Measurements from ENCODE around the gene CCT5.
"Not testable (repeated sequence)": the region's sequence is repeated elsewhere in the genome, so short reads cannot be mapped to it uniquely, and the experiment has no call there.

CCT5 gene

DNA sequence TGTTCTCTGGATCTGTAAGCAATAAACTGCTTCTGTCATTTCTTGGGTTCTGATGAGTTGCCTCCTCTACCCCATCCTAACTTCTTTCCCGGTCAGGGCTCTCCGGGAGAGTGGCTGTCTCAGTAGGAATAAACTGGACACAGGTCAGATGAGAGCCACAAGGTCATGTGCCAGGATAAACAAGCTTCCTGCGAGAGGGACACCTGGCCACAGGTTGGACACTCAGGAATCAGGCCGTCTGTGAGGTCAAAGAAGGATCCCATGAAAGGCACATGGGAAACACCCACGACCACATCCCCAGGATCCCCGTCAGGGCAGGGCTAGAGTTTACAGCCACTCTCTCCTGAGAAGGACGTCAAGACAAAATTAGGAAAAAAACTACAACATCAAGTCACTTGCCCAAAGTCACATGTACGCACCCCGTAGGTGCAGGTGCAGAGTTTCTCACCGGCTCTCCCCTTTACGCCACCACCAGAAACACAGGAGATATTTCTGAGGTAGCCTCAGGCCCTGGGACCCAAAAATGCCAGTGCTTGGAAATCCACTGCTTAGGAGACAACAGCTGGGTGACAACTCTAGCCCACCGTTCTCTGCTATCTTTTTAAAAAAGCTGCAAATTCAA, 28.7 kb downstream of the CCT5 start:
- DNase-seq (ENCODE audit: low read depth), result no peak
- Histone ChIP-seq H3K36me3 (ENCODE audit: control insufficient read depth, insufficient read depth, low read length, severe bottlenecking) (peaks cover 3% of the 10 kb centered on the region), H3K4me3 (ENCODE audit: low read length) (no peak overlapping the region), H3K9ac (ENCODE audit: low read length) (no peak overlapping the region), H3K4me1 (ENCODE audit: control insufficient read depth, insufficient read depth, low read length) (peaks cover 10% of the 10 kb centered on the region), H3K9me3 (ENCODE audit: control insufficient read depth, low read length) (no peaks in the 10 kb centered on the region), H3K27me3 (replicated peaks; ENCODE audit: control insufficient read depth, insufficient read depth, low read length) (no peaks in the 10 kb centered on the region)

DNA sequence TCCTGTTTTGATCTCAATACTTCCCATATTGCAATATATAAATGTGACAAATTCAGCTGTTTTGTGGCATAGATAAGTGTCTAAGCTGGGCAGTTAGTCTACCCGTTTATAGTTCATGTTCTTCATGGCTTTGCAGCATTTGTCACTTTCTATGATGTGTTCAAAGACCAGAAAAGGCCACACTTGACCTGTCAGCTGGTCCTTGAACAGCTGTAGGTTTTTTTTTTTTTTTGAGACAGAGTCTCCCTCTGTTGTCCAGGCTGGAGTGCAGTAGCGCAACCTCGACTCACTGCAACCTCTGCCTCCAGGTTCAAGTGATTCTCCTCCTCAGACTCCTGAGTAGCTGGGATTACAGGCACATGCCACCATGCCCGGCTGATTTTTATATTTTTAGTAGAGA, 29.2 kb downstream of the CCT5 start:
- Histone ChIP-seq H3K4me3 (ENCODE audit: low read length) (no peak overlapping the region), H3K36me3 (ENCODE audit: control insufficient read depth, insufficient read depth, low read length, severe bottlenecking) (peaks cover 3% of the 10 kb centered on the region), H3K4me1 (ENCODE audit: control insufficient read depth, insufficient read depth, low read length) (peaks cover 10% of the 10 kb centered on the region)

DNA sequence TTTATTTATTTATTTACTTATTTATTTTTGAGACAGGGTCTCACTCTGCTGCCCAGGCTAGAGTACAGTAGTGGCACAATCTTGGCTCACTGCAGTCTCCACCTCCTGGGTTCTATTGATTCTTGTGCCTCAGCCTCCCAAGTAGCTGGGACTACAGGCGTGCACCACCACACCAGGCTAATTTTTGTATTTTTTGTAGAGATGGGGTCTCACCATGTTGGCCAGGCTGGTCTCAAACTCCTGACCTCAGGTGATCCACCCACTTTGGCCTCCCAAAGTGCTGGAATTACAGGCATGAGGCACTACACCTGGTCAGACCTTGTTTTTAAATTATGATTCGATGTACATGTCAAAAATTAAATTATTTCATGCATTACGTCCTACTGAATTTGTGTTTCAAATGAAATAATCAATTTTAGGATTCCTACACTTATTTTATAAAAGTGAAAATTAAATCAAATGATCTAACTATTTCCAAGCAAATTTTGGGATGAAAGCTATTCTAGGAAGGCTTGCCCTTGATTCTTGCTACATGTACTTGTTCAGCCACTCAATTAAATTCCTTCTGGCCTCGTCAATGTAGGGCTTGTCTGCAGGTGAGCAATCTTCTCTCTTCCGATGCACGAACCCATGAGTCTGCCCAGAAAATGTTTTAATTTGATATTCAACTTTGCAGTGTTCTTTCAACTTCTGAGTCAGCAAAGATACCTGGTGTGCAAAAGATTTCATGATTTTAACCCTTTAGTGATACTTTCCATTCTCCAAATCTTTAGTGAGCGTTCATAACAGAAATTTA, 30.0 kb downstream of the CCT5 start:
- peaks cover 3% of the 10 kb centered on the region for H3K36me3 ChIP-seq (ENCODE audit: control insufficient read depth, insufficient read depth, low read length, severe bottlenecking)

More for the DNA sequence above, 29.2 kb downstream of the CCT5 start:
- Histone ChIP-seq H3K9me3 (ENCODE audit: control insufficient read depth, low read length) (no peaks in the 10 kb centered on the region), H3K27me3 (replicated peaks; ENCODE audit: control insufficient read depth, insufficient read depth, low read length) (no peaks in the 10 kb centered on the region), H3K9ac (ENCODE audit: low read length) (no peak overlapping the region)
- no peak for DNase-seq (ENCODE audit: low read depth)

DNA sequence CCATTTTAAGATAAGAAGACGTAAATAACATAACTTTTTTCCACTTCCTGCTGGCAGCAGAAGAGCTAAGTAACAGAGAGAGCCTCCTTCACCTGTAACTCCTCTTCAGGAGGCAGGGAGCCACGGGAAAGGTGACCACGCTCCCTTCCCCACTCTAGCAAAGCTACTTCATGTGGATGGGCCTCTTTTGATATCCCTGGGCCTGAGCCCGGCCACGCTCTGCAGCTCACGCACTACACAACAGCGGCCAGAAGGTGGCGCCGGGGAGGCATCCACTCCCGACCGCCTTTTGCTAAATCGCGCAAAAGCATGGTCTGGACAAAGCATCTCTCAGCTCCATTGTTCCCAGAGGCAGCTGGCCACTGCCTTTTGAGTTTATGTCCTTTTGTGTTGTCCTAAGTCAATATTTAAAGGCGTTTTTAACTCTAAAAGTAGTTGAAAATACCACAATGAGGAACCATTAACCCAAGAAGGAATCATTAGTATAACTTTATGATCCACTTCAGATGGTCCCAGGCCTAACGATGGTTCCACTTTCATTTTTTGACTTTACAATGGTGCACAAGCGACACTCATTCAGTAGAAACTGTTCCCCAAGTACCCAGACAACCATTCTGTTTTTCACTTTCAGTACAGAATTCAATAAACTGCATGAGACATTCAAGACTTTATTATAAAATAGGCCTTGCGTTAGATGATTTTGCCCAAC, 34.0 kb downstream of the CCT5 start:
- H3K4me3 ChIP-seq (ENCODE audit: low read length), result no peak overlapping the region
- peaks cover 9% of the 10 kb centered on the region for H3K36me3 ChIP-seq (ENCODE audit: control insufficient read depth, insufficient read depth, low read length, severe bottlenecking)
- peaks cover 23% of the 10 kb centered on the region for H3K4me1 ChIP-seq (ENCODE audit: control insufficient read depth, insufficient read depth, low read length)
- no peaks in the 10 kb centered on the region for H3K27me3 ChIP-seq (replicated peaks; ENCODE audit: control insufficient read depth, insufficient read depth, low read length)
- peak overlapping the region; percentile 26 for H3K9ac ChIP-seq (ENCODE audit: low read length)
- DNase-seq (ENCODE audit: low read depth), result peak; percentile 88
- no peaks in the 10 kb centered on the region for H3K9me3 ChIP-seq (ENCODE audit: control insufficient read depth, low read length)

More for the DNA sequence above, 30.0 kb downstream of the CCT5 start:
- no peak overlapping the region for H3K4me3 ChIP-seq (ENCODE audit: low read length)
- H3K27me3 ChIP-seq (replicated peaks; ENCODE audit: control insufficient read depth, insufficient read depth, low read length), result no peaks in the 10 kb centered on the region
- H3K4me1 ChIP-seq (ENCODE audit: control insufficient read depth, insufficient read depth, low read length), result peaks cover 10% of the 10 kb centered on the region
- no peak overlapping the region for H3K9ac ChIP-seq (ENCODE audit: low read length)
- DNase-seq (ENCODE audit: low read depth), result no peak
- H3K9me3 ChIP-seq (ENCODE audit: control insufficient read depth, low read length), result no peaks in the 10 kb centered on the region

DNA sequence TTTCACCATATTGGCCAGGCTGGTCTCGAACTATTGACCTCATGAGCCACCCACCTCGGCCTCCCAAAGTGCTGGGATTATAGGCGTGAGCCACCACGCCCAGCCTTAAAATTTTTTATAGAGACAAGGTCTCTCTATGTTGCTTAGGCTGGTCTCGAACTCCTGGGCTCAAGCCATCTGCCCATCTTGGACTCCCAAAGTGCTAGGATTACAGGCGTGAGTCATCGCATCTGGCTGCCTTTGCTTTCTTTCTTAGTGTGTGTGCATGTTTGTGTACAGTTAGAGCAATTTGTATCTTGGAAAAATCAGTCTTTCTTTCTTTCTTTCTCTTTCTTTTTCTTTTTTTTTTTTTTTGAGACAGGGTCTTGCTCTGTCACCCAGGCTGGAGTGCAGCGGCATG, 35.3 kb downstream of the CCT5 start:
- peak; percentile 50 for DNase-seq (ENCODE audit: low read depth)
- peaks cover 30% of the 10 kb centered on the region for H3K4me1 ChIP-seq (ENCODE audit: control insufficient read depth, insufficient read depth, low read length)
- not testable (repeated sequence) for H3K36me3 ChIP-seq (ENCODE audit: control insufficient read depth, insufficient read depth, low read length, severe bottlenecking); H3K9ac ChIP-seq (ENCODE audit: low read length); H3K9me3 ChIP-seq (ENCODE audit: control insufficient read depth, low read length); H3K27me3 ChIP-seq (replicated peaks; ENCODE audit: control insufficient read depth, insufficient read depth, low read length); H3K4me3 ChIP-seq (ENCODE audit: low read length)

DNA sequence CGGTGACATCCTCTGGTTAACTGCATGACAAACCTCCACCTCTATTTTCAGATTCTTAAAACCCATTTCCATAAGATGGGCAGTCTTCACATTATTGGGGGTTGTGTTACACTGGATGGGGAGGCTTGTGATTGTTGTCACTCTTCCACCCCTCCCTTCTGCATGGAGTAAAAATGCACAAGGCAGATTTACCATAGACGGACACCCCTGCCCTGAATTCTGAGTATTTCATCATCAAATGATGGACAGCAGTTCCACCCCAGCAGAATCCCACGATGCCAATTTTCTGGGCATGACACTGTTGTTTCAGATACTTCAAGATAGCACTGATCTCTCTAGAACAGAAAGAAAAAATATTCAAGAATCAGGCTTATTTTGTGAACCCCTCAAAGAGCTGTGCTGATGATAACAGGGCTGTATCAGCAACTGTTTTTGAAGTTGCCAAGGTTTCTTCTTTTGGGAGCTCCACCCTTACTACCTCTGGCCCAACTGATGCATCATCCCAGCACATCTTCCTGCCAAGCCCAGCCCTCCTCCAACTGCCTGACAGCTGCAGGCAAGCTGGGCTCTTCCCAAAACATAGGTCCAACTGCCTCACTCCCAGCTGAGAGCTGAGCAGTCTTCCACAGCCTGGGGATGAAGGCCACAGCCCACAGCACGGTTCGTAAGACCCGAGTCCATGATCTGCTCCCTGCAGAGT, 36.2 kb downstream of the CCT5 start:
- H3K4me1 ChIP-seq (ENCODE audit: control insufficient read depth, insufficient read depth, low read length), result peaks cover 30% of the 10 kb centered on the region
- no peak overlapping the region for H3K4me3 ChIP-seq (ENCODE audit: low read length)
- H3K27me3 ChIP-seq (replicated peaks; ENCODE audit: control insufficient read depth, insufficient read depth, low read length), result no peaks in the 10 kb centered on the region
- H3K9me3 ChIP-seq (ENCODE audit: control insufficient read depth, low read length), result no peaks in the 10 kb centered on the region
- H3K9ac ChIP-seq (ENCODE audit: low read length), result no peak overlapping the region
- DNase-seq (ENCODE audit: low read depth), result no peak
- H3K36me3 ChIP-seq (ENCODE audit: control insufficient read depth, insufficient read depth, low read length, severe bottlenecking), result peaks cover 6% of the 10 kb centered on the region

DNA sequence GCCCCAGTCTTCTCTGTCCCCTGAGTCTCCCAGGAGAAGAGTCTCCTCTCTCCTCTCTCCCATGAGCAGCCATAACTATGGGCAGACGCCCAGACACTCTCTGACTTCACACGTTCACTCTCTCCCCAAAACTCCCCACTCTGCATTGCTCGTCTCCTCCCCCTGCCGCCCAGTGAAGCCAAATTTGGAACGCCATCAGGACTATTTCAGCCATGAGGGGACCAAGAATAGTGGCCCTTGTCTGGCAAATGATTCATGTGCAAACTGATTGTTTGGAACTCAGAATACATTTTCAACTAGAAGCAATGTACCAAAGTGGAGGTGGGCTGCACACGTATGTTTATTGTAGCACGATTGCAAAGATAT, 36.8 kb downstream of the CCT5 start:
- Histone ChIP-seq H3K9ac (ENCODE audit: low read length) (no peak overlapping the region), H3K4me1 (ENCODE audit: control insufficient read depth, insufficient read depth, low read length) (peaks cover 30% of the 10 kb centered on the region), H3K9me3 (ENCODE audit: control insufficient read depth, low read length) (no peaks in the 10 kb centered on the region), H3K36me3 (ENCODE audit: control insufficient read depth, insufficient read depth, low read length, severe bottlenecking) (peaks cover 6% of the 10 kb centered on the region), H3K27me3 (replicated peaks; ENCODE audit: control insufficient read depth, insufficient read depth, low read length) (no peaks in the 10 kb centered on the region), H3K4me3 (ENCODE audit: low read length) (no peak overlapping the region)
- no peak for DNase-seq (ENCODE audit: low read depth)

DNA sequence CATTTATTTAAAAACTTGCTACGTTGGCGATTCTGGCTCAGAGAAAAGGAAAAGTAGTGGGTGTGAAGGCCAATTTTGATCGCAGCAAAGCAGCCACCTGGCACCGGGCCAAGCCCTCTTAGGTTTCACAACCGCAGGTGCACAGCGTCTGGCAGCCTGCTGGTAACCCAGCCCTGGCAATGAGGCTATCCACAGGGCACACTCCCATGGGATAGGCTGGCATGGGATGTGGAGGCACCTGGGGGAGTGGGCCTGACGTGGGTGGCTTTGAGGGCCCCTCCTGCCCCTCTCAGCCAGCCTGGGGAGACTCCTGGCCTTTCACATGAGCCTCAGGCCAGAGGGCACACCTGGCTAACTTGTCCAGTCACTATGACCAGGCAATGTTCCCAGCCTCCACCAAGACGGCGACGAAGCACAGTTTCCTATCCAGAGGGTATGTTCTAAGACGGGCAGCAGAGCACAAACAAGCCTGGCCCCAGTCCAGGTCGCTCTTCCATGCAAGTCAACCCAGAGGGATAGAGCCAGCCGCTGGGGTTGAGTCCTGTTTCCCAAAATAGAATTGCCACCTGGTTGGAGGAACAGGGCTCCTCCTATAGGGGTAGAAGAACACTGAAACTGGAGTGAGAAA, 38.6 kb downstream of the CCT5 start:
- no peak overlapping the region for H3K4me3 ChIP-seq (ENCODE audit: low read length)
- no peaks in the 10 kb centered on the region for H3K9me3 ChIP-seq (ENCODE audit: control insufficient read depth, low read length)
- no peaks in the 10 kb centered on the region for H3K27me3 ChIP-seq (replicated peaks; ENCODE audit: control insufficient read depth, insufficient read depth, low read length)
- no peak for DNase-seq (ENCODE audit: low read depth)
- peaks cover 30% of the 10 kb centered on the region for H3K4me1 ChIP-seq (ENCODE audit: control insufficient read depth, insufficient read depth, low read length)
- peaks cover 6% of the 10 kb centered on the region for H3K36me3 ChIP-seq (ENCODE audit: control insufficient read depth, insufficient read depth, low read length, severe bottlenecking)
- peak overlapping the region; percentile 39 for H3K9ac ChIP-seq (ENCODE audit: low read length)

DNA sequence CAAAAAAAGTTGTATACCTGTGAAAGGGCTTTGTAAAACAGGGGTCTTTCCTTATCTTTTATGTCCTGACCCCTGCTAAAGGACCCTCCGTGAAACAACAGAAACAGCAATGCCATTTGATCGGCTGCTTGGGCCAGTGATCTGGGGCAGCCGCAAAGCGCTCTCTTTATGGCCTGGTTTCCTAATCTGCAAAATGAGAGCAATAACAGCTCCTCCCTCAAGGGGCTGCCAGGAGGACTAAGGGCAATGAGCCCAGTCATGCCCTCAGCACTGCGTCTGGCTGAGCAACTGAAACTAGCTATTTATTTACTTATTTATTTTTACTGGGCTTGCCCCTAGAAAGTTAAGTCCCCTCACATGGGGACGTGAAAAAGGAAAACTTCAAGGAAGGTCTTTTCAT, 39.3 kb downstream of the CCT5 start:
- Histone ChIP-seq H3K36me3 (ENCODE audit: control insufficient read depth, insufficient read depth, low read length, severe bottlenecking) (peaks cover 6% of the 10 kb centered on the region), H3K9ac (ENCODE audit: low read length) (peak overlapping the region; percentile 55), H3K9me3 (ENCODE audit: control insufficient read depth, low read length) (no peaks in the 10 kb centered on the region), H3K4me3 (ENCODE audit: low read length) (no peak overlapping the region), H3K4me1 (ENCODE audit: control insufficient read depth, insufficient read depth, low read length) (peaks cover 30% of the 10 kb centered on the region), H3K27me3 (replicated peaks; ENCODE audit: control insufficient read depth, insufficient read depth, low read length) (no peaks in the 10 kb centered on the region)
- DNase-seq (ENCODE audit: low read depth), result no peak

DNA sequence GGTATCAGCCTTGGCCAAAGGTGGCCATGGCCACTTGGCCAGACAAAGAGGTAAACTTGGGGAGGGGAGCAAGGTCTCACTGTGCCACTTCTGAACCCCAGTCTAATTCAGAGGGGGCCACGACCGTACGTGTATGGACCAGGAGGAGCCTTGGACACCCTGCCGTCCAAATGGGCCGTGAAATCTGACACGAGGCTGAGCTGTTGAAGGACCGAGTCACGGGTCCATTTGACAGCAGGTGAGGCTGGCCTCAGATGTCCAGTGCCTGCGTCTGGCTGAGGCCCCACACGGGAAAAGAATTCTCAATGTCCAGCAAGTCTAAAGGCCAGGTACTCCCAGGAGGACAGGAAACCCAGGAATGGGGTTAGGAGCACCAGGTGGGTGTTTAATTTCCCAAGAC, 39.9 kb downstream of the CCT5 start:
- Histone ChIP-seq H3K36me3 (ENCODE audit: control insufficient read depth, insufficient read depth, low read length, severe bottlenecking) (peaks cover 6% of the 10 kb centered on the region), H3K4me1 (ENCODE audit: control insufficient read depth, insufficient read depth, low read length) (peaks cover 30% of the 10 kb centered on the region), H3K9me3 (ENCODE audit: control insufficient read depth, low read length) (no peaks in the 10 kb centered on the region), H3K9ac (ENCODE audit: low read length) (peak overlapping the region; percentile 55), H3K27me3 (replicated peaks; ENCODE audit: control insufficient read depth, insufficient read depth, low read length) (no peaks in the 10 kb centered on the region), H3K4me3 (ENCODE audit: low read length) (no peak overlapping the region)
- DNase-seq (ENCODE audit: low read depth), result no peak

All from adipocyte (in vitro differentiated cells).